Cardiac fibroblast (primary cell): ENCODE data around the gene DIAPH3.

Experiments used
- DNase-seq, 2 donors: peaks; one replicate each; pipeline versions ENCODE4 v3.0.0 to v3.0.0-alpha.2; 2010; ENCODE audit warnings: low read depth in 2 of 2
- H3K4me3 ChIP-seq, 2 donors: replicated peaks in 1 of 2; 1 replicate in 1 of 2; 2 replicates in 1 of 2; pipeline ENCODE4 v1.5.1; 2011; ENCODE audit warnings: low read depth in 2 of 2, low read length in 2 of 2, mild to moderate bottlenecking in 2 of 2, moderate library complexity in 1 of 2
- CTCF ChIP-seq: IDR thresholded peaks from one replicate; pipeline ENCODE4 v1.5.1; 2011; ENCODE audit warnings: low read depth, mild to moderate bottlenecking, low read length, inconsistent platforms

DIAPH3 gene

GRCh38 chr13:59706101-59706976 lies 457.4 kb downstream of the DIAPH3 start:
- no peak for TF ChIP-seq CTCF
- no peak overlapping the region for H3K4me3 ChIP-seq
- DNase-seq, result no peak

DNA sequence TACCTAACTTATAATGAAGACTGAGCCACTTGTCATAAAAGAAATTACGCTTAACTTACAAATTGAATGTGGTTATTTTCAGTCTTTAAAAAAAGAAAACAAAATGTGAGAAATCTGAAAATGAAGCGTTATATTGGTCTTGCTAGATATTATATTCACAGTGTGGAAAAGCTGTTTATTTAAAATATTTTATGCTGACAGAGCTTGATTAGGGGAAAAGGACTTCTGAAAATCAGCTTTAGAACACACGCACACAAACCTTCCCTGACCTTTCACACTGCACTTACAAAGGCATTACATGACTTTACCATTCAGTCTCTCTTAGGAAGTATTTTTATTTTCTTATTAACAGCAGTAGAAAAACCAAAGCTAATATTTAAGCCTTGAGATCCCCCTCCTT lies 461.5 kb downstream of the DIAPH3 start:
- H3K4me3 ChIP-seq, result no peak overlapping the region
- no peak for TF ChIP-seq CTCF
- no peak for DNase-seq

GRCh38 chr13:59701261-59701660 lies 462.5 kb downstream of the DIAPH3 start:
- no peak for DNase-seq
- H3K4me3 ChIP-seq, result no peak overlapping the region
- TF ChIP-seq CTCF, result no peak

- TF ChIP-seq CTCF, result no peak
- H3K4me3 ChIP-seq, result no peak overlapping the region
- peak in 1 of 2 donors; percentile 51 for DNase-seq
Measured at GRCh38 chr13:59700281-59700680, 463.4 kb downstream of the DIAPH3 start.

DNA sequence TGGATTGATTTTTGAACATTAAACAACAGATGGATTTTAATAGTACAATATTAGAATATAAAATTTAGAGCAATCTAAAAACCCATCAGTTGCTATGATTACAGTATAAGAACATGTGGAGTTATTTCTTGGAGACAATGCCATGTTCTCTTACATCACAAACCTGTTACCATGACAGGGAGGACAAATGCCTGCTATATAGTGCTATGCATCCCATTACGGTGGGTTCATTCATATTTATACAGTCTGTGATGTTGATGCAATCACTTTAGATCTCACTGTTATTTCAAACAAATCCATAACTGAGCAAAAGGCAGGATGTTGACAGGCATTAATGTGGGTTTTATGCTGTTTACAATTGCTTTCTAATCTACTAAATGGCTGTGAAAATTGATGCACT lies 467.5 kb downstream of the DIAPH3 start:
- TF ChIP-seq CTCF, result no peak
- DNase-seq, result no peak
- no peak overlapping the region for H3K4me3 ChIP-seq

DNA sequence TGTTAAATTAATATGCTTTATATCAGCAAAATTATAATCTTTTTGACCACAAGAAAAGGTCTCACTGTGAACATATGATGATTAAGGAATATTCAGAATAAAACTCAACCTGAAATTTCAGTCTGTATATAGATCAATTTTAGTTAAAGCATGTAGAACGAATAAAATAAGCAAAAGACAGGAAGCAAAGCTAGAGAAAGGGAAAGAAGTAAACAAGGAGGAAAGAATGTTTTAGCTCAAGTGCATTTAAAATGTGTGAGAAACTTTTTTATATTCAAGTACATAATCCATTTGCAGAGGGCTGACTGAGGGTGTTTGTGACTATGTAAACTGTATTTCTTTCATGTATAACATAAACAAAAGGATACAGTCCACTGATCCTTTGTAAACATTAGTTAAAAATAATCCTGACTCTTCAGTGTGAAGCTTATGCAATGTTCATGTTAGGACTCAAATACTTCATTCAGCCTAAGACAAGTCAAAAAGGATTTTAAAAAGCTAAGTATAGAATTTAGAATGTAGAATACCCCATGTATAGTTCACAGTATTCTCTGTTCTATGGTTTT lies 472.1 kb downstream of the DIAPH3 start:
- TF ChIP-seq CTCF, result no peak
- no peak overlapping the region for H3K4me3 ChIP-seq
- DNase-seq, result peak in 1 of 2 donors; percentile 43
